Forelimb muscle (tissue), 1 donor: Measurements from ENCODE around the gene GALNS. TPM values are rescaled to one million over a fixed set of nuclear protein-coding genes. Genes with fewer than 3 reads are reported as not detected.

Source experiments
- DNase-seq: peaks from one replicate; pipeline ENCODE4 v3.0.0-alpha.2; 2013; ENCODE audit warnings: low read depth
- polyA plus RNA-seq: library from polyadenylated mRNA; unstranded; fragments of 120-200 nt; gene quantifications from one replicate; pipeline ENCODE4 v1.2.1, GENCODE V29; 2013; ENCODE audit not compliant: insufficient read length

The GALNS gene
- polyA plus RNA-seq, 1 donor = 17.1 TPM

DNA sequence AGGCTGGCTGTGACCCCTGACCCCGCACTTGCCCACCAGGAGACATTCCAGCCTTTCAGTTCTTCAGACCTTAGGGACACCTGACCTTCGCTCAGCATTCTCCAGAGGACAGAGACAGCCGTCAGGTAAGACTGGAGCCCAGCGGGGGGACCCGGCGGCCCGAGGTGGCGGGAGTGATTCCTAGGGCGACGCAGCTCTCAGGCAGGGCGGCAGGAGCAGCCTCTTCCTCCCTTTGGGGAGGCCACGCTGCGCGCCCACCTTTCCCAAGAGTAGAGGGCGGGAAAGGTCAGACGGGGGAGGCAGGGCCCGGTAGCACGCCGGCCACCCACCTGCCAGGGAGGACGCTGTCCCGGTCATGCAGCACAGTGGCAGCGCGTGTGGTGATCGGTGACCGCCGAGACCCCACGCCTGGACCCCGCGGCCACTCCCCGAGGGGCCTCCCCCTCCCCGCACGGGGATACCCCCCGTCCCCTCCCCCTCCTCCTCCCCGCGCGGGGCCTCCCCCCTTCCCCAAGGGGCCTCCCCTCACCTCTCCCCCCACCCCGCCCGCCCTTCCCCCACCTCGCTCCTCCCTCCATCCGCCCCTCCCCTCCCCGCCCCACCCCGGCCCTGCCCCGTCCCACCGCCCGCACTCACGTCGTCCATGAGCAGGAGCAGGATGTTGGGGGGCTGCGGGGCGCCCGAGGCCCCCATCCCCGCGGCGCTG, 472 bp downstream of the GALNS start:
- DNase-seq = no peak

DNA sequence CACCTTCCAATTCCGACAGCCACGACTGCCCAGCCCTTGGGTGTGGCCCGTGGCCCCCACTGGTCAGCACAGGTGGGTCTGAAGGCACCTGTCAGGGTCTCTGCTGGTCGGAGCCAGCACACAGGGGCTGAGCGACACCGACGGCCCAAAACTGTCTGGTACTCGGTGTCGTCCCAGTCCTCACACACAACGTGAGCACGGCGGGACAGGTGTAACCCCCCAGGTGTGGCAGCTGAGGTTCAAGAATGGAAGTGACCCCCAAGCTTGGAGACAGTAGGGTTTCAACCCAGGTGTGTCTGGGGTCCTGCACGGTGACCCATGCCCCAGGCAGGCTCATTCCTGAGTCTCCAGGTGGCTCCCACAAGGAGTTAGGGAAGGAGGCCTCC, 1.0 kb downstream of the GALNS start:
- no peak for DNase-seq

DNA sequence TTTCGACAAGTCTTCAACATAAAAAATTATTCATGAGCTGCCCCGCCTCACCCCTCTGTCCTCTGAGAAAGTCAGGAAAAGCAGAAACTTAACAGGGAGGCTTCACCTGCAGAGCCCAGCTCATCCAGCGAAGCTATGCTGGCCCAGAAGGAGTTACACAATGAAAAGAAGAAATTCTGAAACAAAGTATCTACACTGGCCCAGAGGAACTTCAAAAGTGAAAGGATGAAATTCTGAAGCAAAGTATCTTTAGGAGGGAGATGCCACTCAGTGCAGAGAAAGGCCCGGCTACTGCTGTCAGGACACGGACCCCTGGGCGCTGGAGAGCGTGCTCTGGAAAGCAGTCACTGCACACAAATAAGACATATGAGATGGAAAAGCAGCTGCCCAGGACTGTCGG, 1.6 kb downstream of the GALNS start:
- no peak for DNase-seq

DNA sequence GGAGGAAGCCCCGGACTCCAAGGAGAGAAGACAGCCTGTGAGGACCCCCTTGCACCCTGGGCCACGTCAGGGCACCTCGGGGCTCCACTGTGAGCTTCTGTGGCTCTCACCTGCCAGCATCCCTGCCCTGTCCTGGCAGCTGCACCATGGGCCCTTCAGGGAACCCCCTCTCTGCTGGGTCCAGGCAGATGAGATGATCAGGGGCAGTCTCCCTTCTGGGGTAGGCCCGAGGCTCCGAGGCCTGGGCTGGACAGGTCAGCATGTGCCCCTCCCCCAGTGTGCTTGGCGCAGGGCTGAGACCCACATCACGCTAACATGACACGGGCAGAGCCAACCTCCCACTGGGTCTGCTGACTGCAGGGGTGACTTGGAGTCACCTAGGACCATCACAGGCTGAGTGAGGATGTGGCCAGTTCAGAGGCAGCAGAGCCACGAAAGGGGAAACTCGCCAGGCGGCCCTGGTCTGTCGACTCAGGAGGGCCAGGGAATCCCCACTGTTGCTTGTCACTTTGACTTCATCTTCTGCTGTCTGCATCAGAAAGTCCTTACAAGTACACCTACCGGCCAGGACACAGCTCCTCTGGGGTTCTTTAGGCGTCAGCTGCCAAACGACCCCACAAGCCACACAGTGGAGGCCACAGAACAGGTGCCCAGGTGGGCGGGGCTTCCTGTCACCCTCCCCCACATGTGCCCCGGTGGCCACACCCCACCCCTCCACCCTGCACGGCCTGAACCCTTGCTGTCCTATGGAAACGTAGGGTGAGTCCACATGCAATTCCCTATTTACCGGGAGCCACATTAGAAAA, 2.2 kb downstream of the GALNS start:
- DNase-seq = no peak

DNA sequence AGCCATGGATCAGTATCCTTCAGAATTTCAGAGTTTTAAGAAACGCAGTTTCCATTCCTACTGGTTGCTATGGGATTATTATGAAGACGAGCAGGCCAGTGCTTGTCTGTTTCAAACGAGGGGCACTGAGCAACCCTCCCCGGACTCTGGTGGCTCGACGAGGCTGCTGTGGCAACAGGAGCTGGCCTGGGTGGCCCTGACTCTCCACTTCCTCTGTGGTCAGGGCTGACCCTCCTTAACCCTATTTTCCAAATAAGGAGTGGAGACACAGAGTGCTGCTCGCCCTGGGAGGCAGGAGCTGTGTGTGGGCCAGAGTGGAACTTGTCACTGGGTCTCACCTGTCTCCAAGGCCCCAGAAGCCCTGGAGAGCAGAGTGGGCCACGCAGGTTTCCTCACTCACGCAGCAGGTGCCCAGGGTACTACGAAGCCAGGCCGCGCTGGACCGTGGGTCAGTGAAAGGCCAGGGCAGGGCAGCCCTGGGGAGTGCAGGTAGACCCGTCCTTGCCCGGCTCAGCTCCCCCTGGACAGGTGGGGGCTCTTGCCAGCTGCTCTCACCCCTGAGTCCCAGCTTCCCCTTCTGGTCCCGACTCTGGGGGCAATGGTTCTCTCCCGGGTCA, 3.3 kb downstream of the GALNS start:
- no peak for DNase-seq

DNA sequence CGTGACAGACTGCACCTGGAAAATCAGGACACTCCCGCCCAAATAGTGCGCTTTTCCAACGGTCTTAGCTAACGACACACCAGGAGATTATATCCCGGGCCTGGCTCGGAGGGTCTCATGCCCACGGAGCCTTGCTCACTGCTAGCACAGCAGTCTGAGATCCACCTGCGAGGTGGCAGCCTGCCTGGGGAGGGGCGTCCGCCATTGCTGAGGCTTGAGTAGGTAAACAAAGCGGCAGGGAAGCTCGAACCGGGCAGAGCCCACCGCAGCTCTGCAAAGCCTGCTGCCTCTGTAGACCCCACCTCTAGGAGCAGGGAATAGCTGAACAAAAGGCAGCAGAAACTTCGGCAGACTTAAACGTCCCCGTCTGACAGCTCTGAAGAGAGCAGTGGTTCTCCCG, 5.1 kb downstream of the GALNS start:
- DNase-seq = no peak

DNA sequence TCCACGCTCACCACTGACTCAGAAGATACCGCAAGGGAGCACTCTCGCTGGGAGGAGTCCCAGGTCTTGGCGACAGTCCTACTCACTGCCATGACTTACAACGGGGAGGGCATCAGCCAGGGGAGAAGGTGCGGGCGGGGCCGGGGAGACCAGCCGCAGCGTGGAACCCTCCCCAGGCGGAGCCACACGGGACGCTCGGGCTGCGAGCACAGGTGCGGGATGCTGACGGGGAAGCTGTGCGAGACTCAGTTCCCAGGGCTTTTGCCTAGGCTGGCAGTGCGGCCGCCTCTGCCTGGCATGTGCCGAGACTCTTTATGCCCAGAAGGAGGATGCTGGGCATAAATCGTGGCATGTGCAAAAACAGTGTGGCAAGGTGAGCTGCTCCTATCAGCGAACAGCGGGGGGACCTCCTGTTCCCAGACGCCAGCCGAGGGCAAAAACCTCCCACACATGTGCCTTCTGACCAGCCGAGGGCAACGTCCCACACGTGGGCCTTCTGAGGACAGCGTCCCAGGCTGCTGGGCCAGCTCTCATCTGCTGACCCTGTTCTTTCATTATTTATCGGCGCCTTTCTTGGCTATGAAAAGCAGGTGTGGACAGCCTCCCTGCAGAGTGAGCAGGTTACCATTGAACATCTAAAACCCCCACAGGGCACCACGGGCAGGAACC, 6.1 kb downstream of the GALNS start:
- no peak for DNase-seq

DNA sequence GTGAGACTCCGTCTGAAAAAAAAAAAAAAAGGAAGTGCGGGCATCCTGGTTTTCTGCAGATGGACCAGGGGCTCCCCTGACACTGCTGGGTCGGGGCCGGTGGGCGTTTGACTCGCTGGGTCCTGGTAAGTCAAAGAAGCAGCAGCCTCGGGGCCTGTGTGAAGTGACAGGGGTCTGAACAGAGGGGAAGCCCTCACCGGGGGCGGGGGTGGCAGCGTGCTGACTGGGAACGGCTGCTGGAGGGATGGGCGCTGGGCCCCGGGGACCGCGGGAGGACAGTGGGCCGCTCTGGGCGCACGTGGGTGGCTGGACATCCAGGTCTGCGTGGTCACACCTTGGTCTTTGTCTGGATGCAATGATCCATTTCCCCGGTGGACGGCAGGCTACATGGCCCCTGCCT, 8.2 kb downstream of the GALNS start:
- no peak for DNase-seq

DNA sequence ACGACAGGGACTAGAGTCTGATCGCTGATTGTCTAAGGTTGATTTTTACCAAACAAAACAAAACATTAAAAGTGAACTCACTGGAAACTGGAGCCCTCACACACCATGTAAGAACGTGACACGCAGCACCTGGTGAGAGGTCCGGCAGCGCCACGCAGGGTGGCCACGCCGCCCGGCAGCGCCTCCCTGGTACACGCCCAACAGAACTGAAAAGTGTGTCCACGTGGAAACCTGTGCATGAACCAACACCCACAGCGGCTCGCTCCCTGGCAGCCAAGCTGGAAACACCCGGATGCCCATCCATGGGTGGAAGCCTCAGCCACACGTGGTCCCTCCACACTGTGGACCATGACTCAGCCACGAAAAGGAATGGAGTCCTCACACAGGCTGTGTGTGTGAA, 9.1 kb downstream of the GALNS start:
- no peak for DNase-seq

DNA sequence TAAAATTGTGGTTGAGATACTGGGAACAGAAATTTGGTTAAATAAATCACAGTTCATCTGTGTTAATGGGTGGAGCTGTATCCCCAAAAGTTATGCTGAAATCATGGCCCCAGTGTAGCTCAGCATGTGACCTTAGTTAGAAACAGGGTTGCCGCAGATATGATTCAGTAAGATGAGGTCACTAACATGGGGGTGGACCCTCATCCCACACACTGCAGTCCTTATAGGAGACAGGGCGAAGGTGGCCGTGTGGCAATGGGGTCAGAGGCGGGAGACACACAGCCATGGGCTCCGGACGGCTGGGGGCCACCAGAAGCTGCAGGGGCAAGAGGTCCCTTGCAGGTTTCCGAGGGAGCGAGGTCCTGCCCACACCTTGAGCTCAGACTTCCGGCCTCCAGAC, 10.7 kb downstream of the GALNS start:
- DNase-seq = no peak

DNA sequence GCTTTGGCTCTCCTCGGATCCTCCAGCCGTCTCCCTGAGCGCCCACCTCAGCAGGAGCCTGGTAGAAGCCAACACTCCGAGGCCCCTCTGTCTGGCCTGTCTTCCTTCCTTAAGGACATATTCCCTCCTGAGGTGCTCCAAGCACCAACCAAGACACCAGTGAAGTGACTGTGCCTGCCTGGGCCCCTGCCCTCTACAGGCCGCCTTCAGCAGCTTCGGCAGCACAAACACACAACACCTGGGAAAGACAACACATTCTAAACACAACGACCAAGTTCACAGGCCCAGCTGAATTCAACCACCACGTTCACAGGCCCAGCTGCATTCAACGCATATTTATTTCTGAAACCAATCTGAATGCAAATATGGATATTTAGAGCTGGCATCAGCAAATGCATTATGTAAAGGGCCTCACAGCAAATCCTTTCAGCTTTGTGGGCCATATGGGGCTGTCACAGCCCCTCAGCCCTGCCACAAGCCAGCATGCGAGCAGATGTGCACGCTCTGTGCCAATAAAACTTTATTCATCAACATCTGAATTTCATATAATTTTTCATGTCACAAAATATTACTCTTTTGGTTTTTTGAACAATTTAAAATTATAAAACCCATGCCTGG, 12.2 kb downstream of the GALNS start:
- no peak for DNase-seq

DNA sequence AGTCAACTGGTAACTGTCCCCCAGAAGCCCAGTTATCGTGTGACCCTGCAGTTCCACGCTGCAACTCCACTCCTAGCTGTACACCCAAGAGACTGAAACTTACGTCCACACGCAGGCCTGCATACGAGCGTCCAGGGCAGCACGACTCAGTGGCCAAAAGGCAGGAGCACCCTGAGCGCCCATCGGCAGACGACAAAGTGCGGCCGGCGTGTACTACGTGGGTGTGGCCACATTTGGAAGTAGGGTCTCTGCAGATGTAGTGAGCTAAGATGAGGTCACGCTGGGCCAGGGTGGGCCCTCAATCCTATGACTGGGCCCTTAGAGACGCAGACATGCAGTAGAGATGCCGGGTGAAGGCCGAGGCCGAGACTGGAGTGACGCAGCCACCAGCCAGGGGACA, 13.5 kb downstream of the GALNS start:
- no peak for DNase-seq

DNA sequence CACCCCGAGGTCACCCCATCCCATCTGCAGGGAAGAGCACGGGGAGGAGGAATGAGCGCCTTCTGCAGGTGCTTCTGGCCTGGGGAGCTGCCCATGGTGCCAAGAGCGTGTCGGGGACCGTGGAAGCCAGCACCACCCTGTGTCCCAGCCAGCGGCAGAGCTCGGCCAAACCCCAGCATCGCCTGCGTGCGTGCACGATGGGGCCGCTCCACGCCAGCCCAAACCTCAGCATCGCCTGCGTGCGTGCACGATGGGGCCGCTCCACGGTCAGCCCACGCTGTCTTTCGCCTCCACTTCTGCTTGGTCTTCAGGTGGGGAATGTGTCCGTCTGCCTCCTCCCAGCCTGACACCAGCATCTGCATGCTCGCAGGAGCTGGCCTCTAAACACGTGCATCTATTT, 13.9 kb downstream of the GALNS start:
- DNase-seq = no peak

DNA sequence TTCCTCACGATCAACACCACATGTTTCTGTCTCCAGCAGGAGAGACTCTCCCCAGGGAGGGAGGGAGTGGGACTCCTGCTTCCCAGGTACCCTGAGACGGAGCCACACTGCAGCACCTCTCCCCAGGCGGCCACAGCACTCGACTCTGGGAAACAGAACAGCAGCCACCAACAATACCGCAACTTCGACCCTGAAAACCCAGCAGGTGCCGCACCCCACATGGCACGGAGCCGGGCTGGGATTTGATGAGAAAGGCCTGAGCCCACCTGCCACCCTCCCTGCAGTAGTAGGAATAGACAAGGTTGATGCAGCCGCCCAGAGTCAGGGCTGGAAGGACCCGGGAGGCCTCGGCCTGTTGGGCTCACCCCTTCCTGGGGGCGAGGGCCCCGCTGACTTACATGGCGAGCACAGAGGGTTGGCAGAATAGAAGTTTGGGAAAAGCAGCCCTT, 14.4 kb downstream of the GALNS start:
- DNase-seq = no peak

DNA sequence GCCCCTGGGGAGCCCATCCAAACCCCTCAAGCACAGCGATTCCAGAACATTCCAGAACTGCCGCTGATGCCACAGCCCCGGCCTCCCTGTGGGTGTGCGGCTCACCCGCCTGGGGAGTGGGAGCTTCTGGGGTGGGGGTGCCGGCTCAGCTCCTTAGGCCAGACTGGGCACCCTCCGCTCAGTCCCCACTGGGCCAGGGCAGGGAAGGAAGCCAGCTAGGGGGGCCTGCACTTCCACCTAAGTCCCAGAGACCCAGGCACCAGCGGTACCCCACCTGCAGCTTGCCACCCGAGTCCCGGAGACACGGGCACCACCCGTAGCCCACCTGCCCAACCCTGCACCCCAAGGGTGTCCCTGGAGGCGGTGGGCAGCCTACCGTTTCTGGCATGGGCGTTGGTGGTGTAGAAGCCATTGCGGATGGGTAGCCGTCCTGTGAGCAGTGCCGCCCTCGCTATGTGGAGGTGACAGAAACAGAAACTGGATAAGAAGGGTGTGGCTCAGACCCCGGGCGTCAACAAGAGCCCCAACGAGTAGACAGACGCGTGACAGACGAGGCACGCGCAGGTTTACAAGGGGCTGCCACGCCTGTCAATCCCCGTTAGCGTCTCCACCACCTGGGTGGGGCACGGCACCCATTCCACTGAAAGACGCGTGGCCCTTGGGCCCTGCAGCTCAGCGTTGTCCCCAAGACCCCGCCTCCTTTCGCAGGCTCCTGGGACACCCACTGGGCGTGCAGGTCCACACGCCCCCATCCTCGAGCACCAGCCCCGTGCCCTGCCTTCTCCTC, 15.0 kb downstream of the GALNS start:
- DNase-seq = no peak

DNA sequence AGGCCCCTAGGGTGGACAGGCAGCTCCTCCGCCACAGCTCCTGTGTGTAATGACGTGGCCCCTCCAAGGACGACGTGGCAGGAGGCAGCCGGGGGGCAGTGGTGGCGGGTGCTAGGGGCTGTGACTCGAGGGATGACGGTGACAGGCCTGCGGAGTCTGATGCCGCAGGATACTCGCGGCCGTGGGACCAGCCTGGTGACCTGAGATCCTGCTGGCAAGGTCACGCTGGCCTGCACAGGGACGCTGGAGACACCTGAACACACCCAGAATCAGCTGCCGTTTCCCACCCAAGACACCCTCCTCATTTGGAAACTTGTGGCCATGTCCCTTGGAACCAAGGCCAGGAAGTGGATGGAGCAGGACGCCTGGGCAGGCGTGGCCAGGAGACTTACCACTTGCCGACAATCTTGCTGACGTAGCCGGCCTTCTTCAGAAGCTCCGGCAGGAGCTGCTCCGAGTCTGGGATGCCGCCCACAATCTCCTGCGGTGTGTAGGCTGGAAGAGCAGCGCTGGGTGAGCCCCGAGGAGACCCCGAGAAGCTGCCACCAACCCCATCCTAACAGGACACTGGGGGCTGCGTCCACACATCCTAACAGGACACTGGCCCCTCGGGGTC, 16.0 kb downstream of the GALNS start:
- DNase-seq = no peak

DNA sequence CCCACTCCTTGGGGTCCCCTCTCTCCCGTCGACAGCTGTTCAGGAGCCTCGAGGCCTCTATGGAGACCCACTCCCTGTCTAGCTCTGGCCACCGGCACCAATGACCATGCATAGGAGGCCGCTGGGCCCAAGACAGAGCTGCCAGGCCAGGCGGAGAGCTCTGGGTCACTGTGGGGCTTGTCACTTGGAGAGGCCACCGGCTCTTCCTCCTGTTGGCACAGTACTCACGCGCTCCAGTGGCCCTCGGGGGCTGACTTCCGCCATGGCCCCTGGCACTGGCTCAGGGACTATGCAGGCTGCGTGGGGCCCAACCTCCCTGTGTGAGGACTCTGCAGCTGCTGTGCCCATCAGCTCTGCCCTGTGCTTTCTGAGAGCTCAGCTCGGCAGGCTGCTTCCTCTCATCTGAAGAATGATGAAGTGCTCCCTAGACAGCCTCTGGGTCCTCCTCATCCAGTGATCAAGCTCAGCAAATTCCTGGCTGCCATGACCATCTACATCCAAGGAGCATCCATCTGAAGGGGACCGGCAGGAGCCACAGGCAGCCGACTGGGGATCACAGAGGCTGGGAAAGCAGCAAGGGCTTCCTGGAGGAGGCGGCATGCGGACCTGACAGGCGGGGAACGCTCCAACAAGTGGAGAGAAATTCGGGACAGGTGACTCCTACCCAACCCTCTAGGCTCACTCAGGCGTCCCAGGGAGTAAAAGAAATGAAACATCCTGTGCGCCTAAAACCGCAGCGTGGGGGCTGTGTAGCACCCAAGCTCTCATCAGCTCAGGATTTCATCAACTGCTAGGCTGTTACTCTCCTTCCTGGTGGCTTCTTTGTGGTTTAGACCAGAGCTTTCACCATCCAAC, 16.8 kb downstream of the GALNS start:
- no peak for DNase-seq

DNA sequence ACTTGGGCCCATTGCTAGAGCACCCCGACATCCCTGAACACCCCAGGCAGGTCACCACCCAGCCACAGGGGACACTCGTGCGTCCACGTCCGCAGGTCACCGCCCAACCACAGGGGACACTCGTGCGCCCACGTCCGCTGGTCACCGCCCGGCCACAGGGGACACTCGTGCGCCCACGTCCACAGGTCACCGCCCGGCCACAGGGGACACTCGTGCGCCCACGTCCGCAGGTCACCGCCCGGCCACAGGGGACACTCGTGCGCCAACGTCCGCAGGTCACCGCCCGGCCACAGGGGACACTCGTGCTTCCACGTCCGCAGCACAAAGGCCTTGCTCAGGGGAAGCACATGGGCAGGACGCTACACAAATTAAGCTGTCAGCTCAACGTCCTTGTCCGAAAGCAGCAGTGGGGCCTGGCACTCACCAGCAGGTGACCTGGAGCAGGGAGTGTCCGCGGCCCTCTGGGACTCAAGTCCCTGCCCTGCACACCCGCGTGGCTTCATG, 17.7 kb downstream of the GALNS start:
- DNase-seq = no peak

DNA sequence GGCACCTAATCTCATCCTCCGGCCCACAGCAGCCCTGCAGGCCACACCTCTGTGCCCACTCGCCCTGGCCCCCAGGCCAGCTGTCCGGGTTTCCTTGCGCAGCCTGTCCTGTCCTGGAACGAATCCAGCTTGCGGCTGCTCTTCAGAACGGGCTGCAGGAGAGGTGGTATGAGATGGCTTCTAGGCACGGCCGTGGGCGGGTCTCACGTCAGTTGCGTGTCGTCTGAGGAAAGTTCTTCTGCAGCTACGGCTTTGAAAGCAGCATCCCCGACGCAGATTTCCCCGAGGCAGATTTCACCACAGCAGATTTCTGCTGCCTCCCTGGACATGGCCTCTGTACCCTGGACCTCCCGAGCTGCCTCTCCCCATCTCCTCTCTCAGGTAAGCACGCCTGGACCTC, 18.2 kb downstream of the GALNS start:
- no peak for DNase-seq

DNA sequence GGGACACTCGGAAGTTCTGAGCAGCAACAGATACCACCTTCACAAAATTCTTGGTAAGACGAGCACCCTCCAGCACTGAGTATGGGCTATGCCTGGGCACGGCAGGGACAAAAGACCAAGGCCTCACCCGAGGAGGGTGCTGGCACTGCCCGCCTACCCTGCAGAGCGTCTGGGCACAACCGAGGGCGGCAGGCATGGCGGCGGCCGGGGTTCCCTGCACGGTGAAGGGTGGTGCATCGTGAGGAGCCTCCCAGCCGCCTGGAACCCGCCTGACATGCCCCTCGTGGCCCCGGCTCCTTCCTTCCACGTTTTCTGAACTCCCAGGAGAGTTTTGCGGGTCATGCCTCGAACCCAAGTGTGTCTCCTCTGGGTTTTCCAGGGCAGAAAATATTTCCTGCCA, 18.9 kb downstream of the GALNS start:
- no peak for DNase-seq
